ENCODE data around the gene KRT35. TPM values are rescaled to one million over a fixed set of nuclear protein-coding genes. Genes with fewer than 3 reads are reported as not detected.

The KRT35 gene
- total RNA-seq, 1 experiment from 2014 or later: not detected

- Mint-ChIP-seq H3K27ac (ENCODE audit: unreplicated experiment) (no peak overlapping the region), H3K9me3 (ENCODE audit: low read depth, unreplicated experiment) (no peaks in the 10 kb centered on the region), H3K36me3 (ENCODE audit: insufficient read depth, unreplicated experiment) (no peaks in the 10 kb centered on the region), H3K4me1 (ENCODE audit: low read depth, unreplicated experiment) (peaks cover 8% of the 10 kb centered on the region), H3K27me3 (ENCODE audit: unreplicated experiment) (no peaks in the 10 kb centered on the region), H3K4me3 (ENCODE audit: low read depth, unreplicated experiment) (no peak overlapping the region)
- intact Hi-C loops (cut with micrococcal nuclease; ENCODE audit: unreplicated experiment): no loop called here
- CTCF ChIA-PET: interaction anchor here (0.9 kb wide), 1 partner anchor 25 kb away, joined by 3 read pairs; no protein-coding TSS in a partner anchor
- no peak for TF ChIP-seq CTCF (IDR thresholded peaks at IDR 0.05; ENCODE audit: unreplicated experiment)
- no TSS peak for BruUV-seq (replicated peaks)
- DNase-seq: no peak
These were observed 52.2 kb downstream of the KRT35 start for GRCh38 chr17:41428591-41429291.

Small RNAs within 50 kb of the gene (microRNA-seq; reads per million reads assigned to microRNA genes)
- 4.9 reads per million, percentile 14 among the genes with 10 or more reads in this experiment for gene MIR6510

Other genes with a start within 250 kb of the KRT35 start
- gene KRTAP9-3, start 248.7 kb downstream of the KRT35 start, total RNA-seq (2022): not detected in 2 replicates
- not detected in 2 replicates for gene KRTAP9-8, start 243.2 kb downstream of the KRT35 start, total RNA-seq (2022)
- not detected in 2 replicates for gene KRTAP9-4, start 231.5 kb downstream of the KRT35 start, total RNA-seq (2022)
- gene KRTAP9-9, start 225.8 kb downstream of the KRT35 start, total RNA-seq (2022): not detected in 2 replicates
- not detected in 2 replicates for gene KRTAP9-6, start 215.8 kb downstream of the KRT35 start, total RNA-seq (2022)
- not detected in 2 replicates for gene KRTAP9-7, start 205.5 kb downstream of the KRT35 start, total RNA-seq (2022)
- gene KRTAP29-1, start 178.3 kb downstream of the KRT35 start, total RNA-seq (2022): not detected in 2 replicates
- not detected in 2 replicates for gene KRTAP16-1, start 171.8 kb downstream of the KRT35 start, total RNA-seq (2022)
- not detected in 2 replicates for gene KRTAP17-1, start 165.4 kb downstream of the KRT35 start, total RNA-seq (2022)
- gene KRT33A, start 130.3 kb downstream of the KRT35 start, total RNA-seq (2022): not detected in 2 replicates
- gene KRT33B, start 111.3 kb downstream of the KRT35 start, total RNA-seq (2022): not detected in 2 replicates
- not detected in 2 replicates for gene KRT34, start 98.8 kb downstream of the KRT35 start, total RNA-seq (2022)
- gene KRT31, start 83.5 kb downstream of the KRT35 start, total RNA-seq (2022): not detected in 2 replicates
- not detected in 2 replicates for gene KRT37, start 56.6 kb downstream of the KRT35 start, total RNA-seq (2022)
- gene KRT38, start 40.2 kb downstream of the KRT35 start, total RNA-seq (2022): not detected in 2 replicates
- not detected in 2 replicates for gene KRT32, start 13.8 kb downstream of the KRT35 start, total RNA-seq (2022)
- gene KRT36, start 8.8 kb upstream of the KRT35 start, total RNA-seq (2022): not detected in 2 replicates
- 45.7 and 323 TPM in 2 replicates for gene KRT13, start 24.5 kb upstream of the KRT35 start, total RNA-seq (2022)
- 83.0 and 86.8 TPM in 2 replicates for gene KRT15, start 37.7 kb upstream of the KRT35 start, total RNA-seq (2022)
- 2,554 and 3,048 TPM in 2 replicates for gene KRT19, start 47.2 kb upstream of the KRT35 start, total RNA-seq (2022)
- not detected in 2 replicates for gene KRT9, start 90.9 kb upstream of the KRT35 start, total RNA-seq (2022)
- 3.8 and 12.2 TPM in 2 replicates for gene KRT14, start 105.7 kb upstream of the KRT35 start, total RNA-seq (2022)
- gene KRT16, start 131.6 kb upstream of the KRT35 start, total RNA-seq (2022): 3.8 and 4.2 TPM in 2 replicates
- 472 and 593 TPM in 2 replicates for gene KRT17, start 143.4 kb upstream of the KRT35 start, total RNA-seq (2022)
- 807 and 937 TPM in 2 replicates for gene EIF1, start 207.7 kb upstream of the KRT35 start, total RNA-seq (2022)
- gene GAST, start 231.2 kb upstream of the KRT35 start, total RNA-seq (2022): not detected in 2 replicates

Measured in Calu3 (cell line).